ENCODE measurements around the gene PTPRD.

The PTPRD gene

DNA sequence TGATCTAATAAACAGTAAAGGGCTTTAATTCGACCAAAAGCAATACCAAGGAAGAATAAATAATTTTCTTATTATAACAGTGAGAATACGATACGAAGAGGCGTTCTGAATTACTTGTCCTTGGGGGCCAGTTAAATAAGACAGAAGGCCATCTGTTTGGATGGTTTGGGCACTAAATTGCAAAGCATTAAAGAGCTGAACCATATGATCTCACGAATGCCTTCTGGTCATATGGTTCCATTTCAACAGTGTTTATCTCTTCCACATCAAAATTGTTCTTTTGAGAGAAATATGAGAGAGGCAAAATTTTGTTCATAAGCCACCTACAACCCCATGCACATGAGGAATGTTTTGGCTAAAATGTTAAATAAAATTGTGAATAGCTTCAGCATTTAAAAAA, 605.4 kb downstream of the PTPRD start (continued):
- TF ChIP-seq, protein P1, sequence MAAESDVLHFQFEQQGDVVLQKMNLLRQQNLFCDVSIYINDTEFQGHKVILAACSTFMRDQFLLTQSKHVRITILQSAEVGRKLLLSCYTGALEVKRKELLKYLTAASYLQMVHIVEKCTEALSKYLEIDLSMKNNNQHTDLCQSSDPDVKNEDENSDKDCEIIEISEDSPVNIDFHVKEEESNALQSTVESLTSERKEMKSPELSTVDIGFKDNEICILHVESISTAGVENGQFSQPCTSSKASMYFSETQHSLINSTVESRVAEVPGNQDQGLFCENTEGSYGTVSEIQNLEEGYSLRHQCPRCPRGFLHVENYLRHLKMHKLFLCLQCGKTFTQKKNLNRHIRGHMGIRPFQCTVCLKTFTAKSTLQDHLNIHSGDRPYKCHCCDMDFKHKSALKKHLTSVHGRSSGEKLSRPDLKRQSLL (tag by site-specific recombination; IDR thresholded peaks at IDR 0.05): no peak
- TF ChIP-seq ZNF37A (tag by site-specific recombination; IDR thresholded peaks at IDR 0.05) (no peak), ZNF792 (tag by site-specific recombination; IDR thresholded peaks at IDR 0.05) (no peak), ZNF184 (tag by site-specific recombination; IDR thresholded peaks at IDR 0.05) (no peak), WT1 (tag by site-specific recombination; IDR thresholded peaks at IDR 0.05) (no peak), ZNF426 (tag by site-specific recombination; IDR thresholded peaks at IDR 0.05) (no peak)

DNA sequence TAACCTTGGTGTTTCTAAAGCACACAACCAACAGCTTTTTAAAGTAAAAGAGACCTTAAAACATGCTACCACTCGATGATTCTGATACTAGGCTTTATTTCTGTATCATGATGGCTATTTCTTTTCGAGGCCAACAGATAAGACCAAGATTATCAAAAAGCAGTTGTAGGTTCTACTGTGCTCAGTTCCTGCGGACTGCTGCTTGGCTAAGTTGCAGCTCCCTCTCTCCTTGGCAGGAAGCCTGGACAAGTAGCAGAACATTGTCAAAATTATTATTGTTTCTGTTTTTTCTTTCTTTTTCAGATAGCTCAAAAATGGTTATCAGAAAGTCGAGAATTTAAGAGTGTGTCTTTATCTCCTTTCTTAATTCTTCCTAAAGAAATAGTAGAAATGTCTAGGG, 607.6 kb downstream of the PTPRD start:
- POLR2A ChIA-PET: no interaction called here
- Histone ChIP-seq H3K36me3 (ENCODE audit: control insufficient read depth in 2 of 2, insufficient read depth in 1 of 2, low read length in 2 of 2) (no peaks in the 10 kb centered on the region), H3K4me3 (ENCODE audit: low read depth, low read length) (no peak overlapping the region), H3K27ac (ENCODE audit: extremely low read depth, low read depth, low read length) (no peak overlapping the region), H3K9me3 (ENCODE audit: control insufficient read depth, insufficient read depth, low read depth, low read length) (no peaks in the 10 kb centered on the region), H3K4me1 (ENCODE audit: control insufficient read depth, insufficient read depth, low read length) (no peaks in the 10 kb centered on the region)
- CTCF ChIA-PET: interaction anchor here (0.6 kb wide), 1 partner anchor 430 kb away, joined by 4 read pairs; no protein-coding TSS in a partner anchor
- TF ChIP-seq, protein P2, sequence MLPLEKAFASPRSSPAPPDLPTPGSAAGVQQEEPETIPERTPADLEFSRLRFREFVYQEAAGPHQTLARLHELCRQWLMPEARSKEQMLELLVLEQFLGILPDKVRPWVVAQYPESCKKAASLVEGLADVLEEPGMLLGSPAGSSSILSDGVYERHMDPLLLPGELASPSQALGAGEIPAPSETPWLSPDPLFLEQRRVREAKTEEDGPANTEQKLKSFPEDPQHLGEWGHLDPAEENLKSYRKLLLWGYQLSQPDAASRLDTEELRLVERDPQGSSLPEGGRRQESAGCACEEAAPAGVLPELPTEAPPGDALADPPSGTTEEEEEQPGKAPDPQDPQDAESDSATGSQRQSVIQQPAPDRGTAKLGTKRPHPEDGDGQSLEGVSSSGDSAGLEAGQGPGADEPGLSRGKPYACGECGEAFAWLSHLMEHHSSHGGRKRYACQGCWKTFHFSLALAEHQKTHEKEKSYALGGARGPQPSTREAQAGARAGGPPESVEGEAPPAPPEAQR (tag by site-specific recombination; IDR thresholded peaks at IDR 0.05): no peak
- TF ChIP-seq ZNF266 (tag by site-specific recombination; IDR thresholded peaks at IDR 0.05; ENCODE audit: low read depth) (no peak), IKZF3 (tag by site-specific recombination; IDR thresholded peaks at IDR 0.05) (no peak), HOXA7 (CRISPR knock-in tag; IDR thresholded peaks at IDR 0.05; ENCODE audit: borderline replicate concordance) (no peak), ZFP69B (tag by site-specific recombination; IDR thresholded peaks at IDR 0.05) (no peak), KLF1 (tag by site-specific recombination; IDR thresholded peaks at IDR 0.05) (no peak), SP2 (tag by site-specific recombination; IDR thresholded peaks at IDR 0.05) (no peak), ZNF530 (tag by site-specific recombination; IDR thresholded peaks at IDR 0.05; ENCODE audit: low read depth) (no peak), ZBTB17 (tag by site-specific recombination; IDR thresholded peaks at IDR 0.05) (no peak), ZNF404 (tag by site-specific recombination; IDR thresholded peaks at IDR 0.05) (no peak)
- TF ChIP-seq, protein P3, sequence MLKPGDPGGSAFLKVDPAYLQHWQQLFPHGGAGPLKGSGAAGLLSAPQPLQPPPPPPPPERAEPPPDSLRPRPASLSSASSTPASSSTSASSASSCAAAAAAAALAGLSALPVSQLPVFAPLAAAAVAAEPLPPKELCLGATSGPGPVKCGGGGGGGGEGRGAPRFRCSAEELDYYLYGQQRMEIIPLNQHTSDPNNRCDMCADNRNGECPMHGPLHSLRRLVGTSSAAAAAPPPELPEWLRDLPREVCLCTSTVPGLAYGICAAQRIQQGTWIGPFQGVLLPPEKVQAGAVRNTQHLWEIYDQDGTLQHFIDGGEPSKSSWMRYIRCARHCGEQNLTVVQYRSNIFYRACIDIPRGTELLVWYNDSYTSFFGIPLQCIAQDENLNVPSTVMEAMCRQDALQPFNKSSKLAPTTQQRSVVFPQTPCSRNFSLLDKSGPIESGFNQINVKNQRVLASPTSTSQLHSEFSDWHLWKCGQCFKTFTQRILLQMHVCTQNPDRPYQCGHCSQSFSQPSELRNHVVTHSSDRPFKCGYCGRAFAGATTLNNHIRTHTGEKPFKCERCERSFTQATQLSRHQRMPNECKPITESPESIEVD (tag by site-specific recombination; IDR thresholded peaks at IDR 0.05): no peak
- TF ChIP-seq, protein P1 (tag by site-specific recombination; IDR thresholded peaks at IDR 0.05): no peak
- TF ChIP-seq, protein P4, sequence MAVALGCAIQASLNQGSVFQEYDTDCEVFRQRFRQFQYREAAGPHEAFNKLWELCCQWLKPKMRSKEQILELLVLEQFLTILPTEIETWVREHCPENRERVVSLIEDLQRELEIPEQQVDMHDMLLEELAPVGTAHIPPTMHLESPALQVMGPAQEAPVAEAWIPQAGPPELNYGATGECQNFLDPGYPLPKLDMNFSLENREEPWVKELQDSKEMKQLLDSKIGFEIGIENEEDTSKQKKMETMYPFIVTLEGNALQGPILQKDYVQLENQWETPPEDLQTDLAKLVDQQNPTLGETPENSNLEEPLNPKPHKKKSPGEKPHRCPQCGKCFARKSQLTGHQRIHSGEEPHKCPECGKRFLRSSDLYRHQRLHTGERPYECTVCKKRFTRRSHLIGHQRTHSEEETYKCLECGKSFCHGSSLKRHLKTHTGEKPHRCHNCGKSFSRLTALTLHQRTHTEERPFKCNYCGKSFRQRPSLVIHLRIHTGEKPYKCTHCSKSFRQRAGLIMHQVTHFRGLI (tag by site-specific recombination; IDR thresholded peaks at IDR 0.05): no peak
